ENCODE data around the gene MICB. TPM values are rescaled to one million over a fixed set of nuclear protein-coding genes. Genes with fewer than 3 reads are reported as not detected.
A peak's percentile ranks its signal among the peaks of the same experiment; 100 is the strongest.

Gene MICB
- total RNA-seq, 4 donors from 2014 or later = 0.61 to 2.6 (median 1.2) TPM

DNA sequence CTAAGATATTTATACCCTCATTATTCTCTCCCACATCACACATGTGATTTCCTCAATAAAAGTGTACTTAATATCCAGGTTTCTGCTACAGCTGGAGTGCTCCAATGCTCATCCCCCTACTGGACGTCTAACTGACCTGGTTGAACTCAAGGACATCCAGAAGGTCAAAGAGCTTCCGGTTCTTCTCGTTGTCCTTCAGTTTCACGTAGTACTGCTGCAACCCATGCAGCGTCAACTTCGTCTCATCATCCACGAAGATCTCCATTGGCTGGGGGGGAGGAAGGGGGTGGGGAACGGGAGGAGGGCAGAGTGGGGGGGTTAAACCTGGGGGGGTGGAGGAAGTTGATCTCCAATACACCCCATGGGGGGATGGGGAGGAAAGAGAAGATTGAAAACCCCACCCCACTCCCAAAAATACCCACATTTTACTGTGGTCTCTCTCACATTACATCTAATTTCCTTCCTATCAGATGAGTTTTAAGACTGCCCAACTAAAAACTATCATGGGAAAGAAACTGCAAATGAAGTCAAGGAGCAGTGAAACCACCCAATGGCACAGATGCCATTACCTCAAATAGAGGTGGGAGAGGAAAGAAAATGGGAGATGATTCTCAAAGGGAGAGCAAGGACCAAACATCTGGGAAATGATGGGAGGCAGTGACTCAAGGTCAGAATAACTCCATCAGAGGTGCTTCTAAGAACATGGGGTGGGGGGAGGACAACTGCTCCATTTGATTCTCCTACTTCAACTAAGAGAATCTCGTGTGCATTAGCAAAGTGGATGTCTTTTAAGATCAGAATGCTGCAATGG is 34.9 kb downstream of the MICB start:
- TF ChIP-seq, protein P1, sequence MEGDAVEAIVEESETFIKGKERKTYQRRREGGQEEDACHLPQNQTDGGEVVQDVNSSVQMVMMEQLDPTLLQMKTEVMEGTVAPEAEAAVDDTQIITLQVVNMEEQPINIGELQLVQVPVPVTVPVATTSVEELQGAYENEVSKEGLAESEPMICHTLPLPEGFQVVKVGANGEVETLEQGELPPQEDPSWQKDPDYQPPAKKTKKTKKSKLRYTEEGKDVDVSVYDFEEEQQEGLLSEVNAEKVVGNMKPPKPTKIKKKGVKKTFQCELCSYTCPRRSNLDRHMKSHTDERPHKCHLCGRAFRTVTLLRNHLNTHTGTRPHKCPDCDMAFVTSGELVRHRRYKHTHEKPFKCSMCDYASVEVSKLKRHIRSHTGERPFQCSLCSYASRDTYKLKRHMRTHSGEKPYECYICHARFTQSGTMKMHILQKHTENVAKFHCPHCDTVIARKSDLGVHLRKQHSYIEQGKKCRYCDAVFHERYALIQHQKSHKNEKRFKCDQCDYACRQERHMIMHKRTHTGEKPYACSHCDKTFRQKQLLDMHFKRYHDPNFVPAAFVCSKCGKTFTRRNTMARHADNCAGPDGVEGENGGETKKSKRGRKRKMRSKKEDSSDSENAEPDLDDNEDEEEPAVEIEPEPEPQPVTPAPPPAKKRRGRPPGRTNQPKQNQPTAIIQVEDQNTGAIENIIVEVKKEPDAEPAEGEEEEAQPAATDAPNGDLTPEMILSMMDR (IDR thresholded peaks at IDR 0.05) = no peak
- TF ChIP-seq POLR2A (IDR thresholded peaks at IDR 0.05) = no peak
- no peak overlapping the region for H3K4me3 ChIP-seq (ENCODE audit: low read depth, poor library complexity, severe bottlenecking)
- intact Hi-C loops (cut with DNase I; ENCODE audit: low total_unique reads) = no loop called here
- peak in 1 of 2 donors; percentile 6 for DNase-seq (ENCODE audit: low spot score in 2 of 2)
- 58 to 70% methylated on average over 9 of the region's 9 CpGs for WGBS, 2 donors

DNA sequence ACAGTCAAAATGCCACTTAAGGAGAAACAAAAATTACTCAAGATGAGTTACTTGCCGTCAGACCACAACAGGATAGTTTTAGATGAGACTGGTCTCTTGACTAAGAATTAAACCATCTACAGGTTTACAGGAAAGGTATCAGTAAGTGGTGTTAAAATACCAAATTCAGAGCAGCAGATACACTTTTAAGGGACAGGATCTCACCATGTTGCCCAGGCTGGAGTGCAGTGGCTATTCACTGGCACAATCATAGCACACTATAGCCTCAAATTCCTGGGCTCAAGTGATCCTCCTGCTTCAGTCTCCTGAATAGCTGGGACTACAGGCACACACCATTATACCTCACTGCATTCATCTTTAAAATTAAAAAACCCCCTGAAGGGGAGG is 35.5 kb downstream of the MICB start:
- H3K4me3 ChIP-seq (ENCODE audit: low read depth, poor library complexity, severe bottlenecking) = no peak overlapping the region
- DNase-seq (ENCODE audit: low spot score in 2 of 2) = peak in 1 of 2 donors; percentile 23
- no peak for TF ChIP-seq POLR2A (IDR thresholded peaks at IDR 0.05)
- TF ChIP-seq, protein P1 (IDR thresholded peaks at IDR 0.05) = no peak
- WGBS, 2 donors = 86 to 92% methylated on average over 1 of the region's 1 CpG
- intact Hi-C loops (cut with DNase I; ENCODE audit: low total_unique reads) = no loop called here

DNA sequence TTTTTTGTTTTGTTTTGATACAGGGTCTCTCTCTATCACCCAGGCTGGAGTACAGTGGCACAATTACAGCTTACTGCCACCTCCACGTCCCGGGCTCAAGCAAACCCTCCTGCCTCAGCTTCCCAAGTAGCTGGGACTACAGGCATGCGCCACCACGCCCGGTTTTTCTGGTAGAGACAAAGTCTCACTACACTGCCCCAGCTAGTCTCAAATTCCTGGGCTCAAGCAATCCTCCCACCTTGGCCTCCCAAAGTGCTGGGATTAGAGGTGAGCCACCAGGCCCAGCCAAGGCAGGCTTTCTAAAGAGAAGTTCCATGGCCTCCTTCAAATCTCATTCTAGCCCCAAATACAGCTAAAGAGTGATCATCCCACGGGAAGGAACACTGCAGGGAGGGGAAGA is 36.1 kb downstream of the MICB start:
- H3K4me3 ChIP-seq (ENCODE audit: low read depth, poor library complexity, severe bottlenecking) = no peak overlapping the region
- intact Hi-C loops (cut with DNase I; ENCODE audit: low total_unique reads) = no loop called here
- 87 to 91% methylated on average over 6 of the region's 6 CpGs for WGBS, 2 donors
- TF ChIP-seq POLR2A (IDR thresholded peaks at IDR 0.05) = no peak
- TF ChIP-seq, protein P1 (IDR thresholded peaks at IDR 0.05) = no peak
- DNase-seq (ENCODE audit: low spot score in 2 of 2) = peak in 1 of 2 donors; percentile 78

DNA sequence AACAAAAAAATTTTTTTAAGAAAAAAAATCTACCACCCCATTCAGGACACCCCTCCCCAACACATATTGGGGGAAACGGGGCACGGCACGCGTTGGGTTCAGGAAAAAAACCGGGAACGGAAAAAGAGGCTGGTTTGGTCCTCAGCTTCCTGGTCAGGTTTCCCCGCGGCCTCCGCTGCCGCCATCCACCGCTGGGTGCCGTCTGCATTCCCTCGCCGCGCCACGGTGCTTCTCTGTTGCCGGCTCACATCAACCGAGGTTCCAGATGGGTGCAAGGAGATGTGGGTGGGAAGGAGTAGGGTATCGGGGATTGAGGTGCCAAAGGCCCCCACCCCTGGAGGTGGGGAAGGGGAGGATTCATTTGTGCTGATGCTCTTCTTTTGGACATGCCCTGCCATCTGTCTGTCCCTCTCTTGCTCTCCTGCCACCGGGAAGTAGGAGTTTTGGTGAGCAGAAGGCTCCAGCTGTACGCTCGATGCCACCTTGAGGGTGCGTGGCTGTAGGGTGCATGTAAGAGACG is 36.6 kb downstream of the MICB start:
- WGBS, 2 donors = 90% methylated on average over 24 of the region's 24 CpGs

DNA sequence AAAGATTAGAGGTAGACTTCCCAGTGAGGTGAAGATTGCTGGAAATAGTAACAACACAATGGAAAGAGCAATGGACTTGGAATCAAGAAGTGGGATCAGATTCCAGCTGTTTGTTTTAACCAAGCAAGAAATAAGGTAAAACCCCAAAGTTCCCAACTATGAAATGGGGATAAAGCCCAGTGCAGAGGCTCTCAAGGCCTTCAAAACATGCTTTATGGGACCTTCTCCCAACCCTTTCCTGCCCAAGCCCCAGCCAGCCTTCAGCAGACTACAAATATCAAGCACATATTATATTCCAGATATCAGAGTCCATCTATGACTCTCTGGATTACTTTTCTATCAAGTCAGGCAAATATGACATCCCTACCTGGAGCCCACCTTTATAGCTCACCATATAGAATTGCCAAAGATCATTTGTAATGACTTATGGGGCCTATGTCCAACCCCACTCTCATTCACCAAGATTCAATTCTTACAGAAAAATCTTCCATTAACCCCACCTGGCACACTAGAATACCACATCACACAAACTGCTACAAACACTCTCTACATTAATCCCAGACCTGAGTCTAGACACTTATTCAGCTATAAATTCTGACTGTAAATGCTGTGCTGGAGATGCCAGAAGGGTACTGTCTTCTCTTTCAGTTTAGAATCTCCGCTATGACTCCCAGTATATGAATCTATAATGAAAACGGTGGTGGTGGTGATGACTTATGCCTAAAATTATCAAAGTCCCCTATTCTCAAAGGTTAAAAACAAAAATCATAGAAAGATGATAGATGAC is 37.8 kb downstream of the MICB start:
- H3K4me3 ChIP-seq (ENCODE audit: low read depth, poor library complexity, severe bottlenecking) = no peak overlapping the region
- TF ChIP-seq POLR2A (IDR thresholded peaks at IDR 0.05) = no peak
- TF ChIP-seq, protein P1 (IDR thresholded peaks at IDR 0.05) = no peak
- DNase-seq (ENCODE audit: low spot score in 2 of 2) = no peak
- intact Hi-C loops (cut with DNase I; ENCODE audit: low total_unique reads) = no loop called here
- WGBS, 2 donors = 39 to 66% methylated on average over 2 of the region's 2 CpGs

More for the DNA sequence above, 36.6 kb downstream of the MICB start:
- DNase-seq (ENCODE audit: low spot score in 2 of 2) = peak in 1 of 2 donors; percentile 39
- intact Hi-C loops (cut with DNase I; ENCODE audit: low total_unique reads) = no loop called here
- TF ChIP-seq POLR2A (IDR thresholded peaks at IDR 0.05) = no peak
- TF ChIP-seq, protein P1 (IDR thresholded peaks at IDR 0.05) = no peak
- H3K4me3 ChIP-seq (ENCODE audit: low read depth, poor library complexity, severe bottlenecking) = no peak overlapping the region
